ENCODE data around the gene MMP23B.

DNA sequence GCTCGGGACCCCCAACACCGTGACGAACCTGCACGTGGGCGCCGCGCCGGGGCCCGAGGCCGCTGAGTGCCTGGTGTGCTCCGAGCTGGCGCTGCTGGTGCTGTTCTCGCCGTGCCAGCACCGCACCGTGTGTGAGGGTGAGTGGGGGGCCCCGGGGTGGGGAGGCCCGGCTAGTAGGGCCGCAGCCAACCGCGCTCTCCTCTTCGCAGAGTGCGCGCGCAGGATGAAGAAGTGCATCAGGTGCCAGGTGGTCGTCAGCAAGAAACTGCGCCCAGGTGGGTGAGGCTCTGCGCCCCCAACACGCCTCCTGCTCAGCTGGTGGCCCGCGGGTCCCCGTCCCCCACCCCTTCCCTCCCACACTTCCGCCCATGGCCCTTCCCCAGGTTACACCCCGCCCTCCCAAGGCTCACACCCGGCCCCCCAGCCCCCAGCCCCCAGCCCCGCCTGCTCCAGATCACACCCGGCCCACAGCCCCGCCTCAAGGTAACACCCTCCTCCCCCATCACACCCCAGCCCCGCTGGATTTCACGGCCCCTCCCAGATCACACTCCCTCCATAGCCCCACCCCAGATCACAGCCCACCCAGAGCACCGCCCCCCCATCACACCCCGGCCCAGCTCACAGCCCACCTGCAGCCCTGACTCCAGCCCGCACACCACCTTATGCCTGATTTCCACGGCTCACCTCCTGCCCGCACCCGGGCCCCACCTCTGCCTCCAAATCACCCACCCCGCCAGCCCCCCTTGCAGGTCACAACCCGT, 2.4 kb upstream of the MMP23B start:
- TF ChIP-seq, protein P1, sequence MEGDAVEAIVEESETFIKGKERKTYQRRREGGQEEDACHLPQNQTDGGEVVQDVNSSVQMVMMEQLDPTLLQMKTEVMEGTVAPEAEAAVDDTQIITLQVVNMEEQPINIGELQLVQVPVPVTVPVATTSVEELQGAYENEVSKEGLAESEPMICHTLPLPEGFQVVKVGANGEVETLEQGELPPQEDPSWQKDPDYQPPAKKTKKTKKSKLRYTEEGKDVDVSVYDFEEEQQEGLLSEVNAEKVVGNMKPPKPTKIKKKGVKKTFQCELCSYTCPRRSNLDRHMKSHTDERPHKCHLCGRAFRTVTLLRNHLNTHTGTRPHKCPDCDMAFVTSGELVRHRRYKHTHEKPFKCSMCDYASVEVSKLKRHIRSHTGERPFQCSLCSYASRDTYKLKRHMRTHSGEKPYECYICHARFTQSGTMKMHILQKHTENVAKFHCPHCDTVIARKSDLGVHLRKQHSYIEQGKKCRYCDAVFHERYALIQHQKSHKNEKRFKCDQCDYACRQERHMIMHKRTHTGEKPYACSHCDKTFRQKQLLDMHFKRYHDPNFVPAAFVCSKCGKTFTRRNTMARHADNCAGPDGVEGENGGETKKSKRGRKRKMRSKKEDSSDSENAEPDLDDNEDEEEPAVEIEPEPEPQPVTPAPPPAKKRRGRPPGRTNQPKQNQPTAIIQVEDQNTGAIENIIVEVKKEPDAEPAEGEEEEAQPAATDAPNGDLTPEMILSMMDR (IDR thresholded peaks at IDR 0.05), result no peak
- no peak for TF ChIP-seq POLR2A (IDR thresholded peaks at IDR 0.05)

All from heart left ventricle (tissue), 13 donors.